ENCODE measurements around the gene FABP7.

The FABP7 gene

DNA sequence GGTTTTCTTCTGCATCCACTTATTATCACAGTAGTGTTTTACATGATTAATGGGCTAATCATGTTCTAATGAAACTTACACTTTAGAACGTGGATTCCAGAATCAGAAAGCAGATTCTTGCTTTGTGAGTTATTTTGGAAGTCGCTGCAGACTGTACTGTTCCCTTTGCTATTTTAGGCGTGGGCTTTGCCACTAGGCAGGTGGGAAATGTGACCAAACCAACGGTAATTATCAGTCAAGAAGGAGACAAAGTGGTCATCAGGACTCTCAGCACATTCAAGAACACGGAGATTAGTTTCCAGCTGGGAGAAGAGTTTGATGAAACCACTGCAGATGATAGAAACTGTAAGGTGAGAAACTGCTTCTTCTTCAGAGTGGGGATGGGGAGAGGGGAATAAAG is 598 bp downstream of the FABP7 start:
- Histone ChIP-seq H3K4me3 (ENCODE audit: low read depth, low read length) (no peak overlapping the region), H3K9me3 (no peaks in the 10 kb centered on the region), H3K36me3 (no peaks in the 10 kb centered on the region), H3K4me1 (no peaks in the 10 kb centered on the region), H3K27me3 (peaks cover 31% of the 10 kb centered on the region)
- no peak for DNase-seq
- TF ChIP-seq, protein P1, sequence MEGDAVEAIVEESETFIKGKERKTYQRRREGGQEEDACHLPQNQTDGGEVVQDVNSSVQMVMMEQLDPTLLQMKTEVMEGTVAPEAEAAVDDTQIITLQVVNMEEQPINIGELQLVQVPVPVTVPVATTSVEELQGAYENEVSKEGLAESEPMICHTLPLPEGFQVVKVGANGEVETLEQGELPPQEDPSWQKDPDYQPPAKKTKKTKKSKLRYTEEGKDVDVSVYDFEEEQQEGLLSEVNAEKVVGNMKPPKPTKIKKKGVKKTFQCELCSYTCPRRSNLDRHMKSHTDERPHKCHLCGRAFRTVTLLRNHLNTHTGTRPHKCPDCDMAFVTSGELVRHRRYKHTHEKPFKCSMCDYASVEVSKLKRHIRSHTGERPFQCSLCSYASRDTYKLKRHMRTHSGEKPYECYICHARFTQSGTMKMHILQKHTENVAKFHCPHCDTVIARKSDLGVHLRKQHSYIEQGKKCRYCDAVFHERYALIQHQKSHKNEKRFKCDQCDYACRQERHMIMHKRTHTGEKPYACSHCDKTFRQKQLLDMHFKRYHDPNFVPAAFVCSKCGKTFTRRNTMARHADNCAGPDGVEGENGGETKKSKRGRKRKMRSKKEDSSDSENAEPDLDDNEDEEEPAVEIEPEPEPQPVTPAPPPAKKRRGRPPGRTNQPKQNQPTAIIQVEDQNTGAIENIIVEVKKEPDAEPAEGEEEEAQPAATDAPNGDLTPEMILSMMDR (IDR thresholded peaks at IDR 0.05; ENCODE audit: low read depth, low read length) = no peak

DNA sequence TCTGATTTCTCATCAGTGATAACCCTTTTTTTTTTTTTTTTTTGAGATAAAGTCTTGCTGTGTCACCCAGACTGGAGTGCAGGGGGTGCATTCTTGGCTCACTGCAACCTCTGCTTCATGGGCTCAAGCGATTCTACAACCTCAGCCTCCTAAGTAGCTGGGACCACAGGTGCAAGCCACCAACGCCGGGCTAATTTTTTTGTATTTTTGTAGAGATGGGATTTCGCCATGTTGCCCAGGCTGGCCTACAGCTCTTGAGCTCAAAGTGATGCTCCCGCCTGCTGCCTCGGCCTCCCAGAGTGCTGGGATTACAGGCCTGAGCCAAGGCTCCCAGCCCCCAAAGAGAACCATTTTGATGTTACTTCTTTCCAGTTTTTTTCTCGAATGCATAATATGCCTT is 2.2 kb downstream of the FABP7 start:
- Histone ChIP-seq H3K4me3 (ENCODE audit: low read depth, low read length) (no peak overlapping the region), H3K4me1 (no peaks in the 10 kb centered on the region), H3K36me3 (no peaks in the 10 kb centered on the region), H3K9me3 (no peaks in the 10 kb centered on the region), H3K27me3 (peaks cover 31% of the 10 kb centered on the region)
- DNase-seq = no peak
- TF ChIP-seq, protein P1 (IDR thresholded peaks at IDR 0.05; ENCODE audit: low read depth, low read length) = no peak

DNA sequence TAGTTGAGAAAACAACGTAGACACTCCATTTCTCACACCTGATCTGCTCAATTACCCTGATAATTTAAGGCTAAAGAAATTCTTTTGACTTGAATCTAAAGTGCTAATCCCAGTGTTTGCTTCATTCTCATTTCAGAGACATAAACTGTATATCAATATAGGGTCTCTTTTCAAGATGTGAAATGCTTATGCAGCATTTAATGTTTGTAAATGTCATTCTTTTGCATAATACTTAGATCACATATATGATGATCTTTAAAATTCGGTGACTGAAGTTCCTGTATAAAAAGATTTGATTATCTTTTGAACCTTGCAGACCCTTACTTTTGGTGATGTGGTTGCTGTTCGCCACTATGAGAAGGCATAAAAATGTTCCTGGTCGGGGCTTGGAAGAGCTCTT is 3.9 kb downstream of the FABP7 start:
- Histone ChIP-seq H3K4me1 (no peaks in the 10 kb centered on the region), H3K27me3 (peaks cover 25% of the 10 kb centered on the region), H3K4me3 (ENCODE audit: low read depth, low read length) (no peak overlapping the region), H3K36me3 (no peaks in the 10 kb centered on the region), H3K9me3 (no peaks in the 10 kb centered on the region)
- no peak for DNase-seq
- TF ChIP-seq, protein P1 (IDR thresholded peaks at IDR 0.05; ENCODE audit: low read depth, low read length) = no peak

DNA sequence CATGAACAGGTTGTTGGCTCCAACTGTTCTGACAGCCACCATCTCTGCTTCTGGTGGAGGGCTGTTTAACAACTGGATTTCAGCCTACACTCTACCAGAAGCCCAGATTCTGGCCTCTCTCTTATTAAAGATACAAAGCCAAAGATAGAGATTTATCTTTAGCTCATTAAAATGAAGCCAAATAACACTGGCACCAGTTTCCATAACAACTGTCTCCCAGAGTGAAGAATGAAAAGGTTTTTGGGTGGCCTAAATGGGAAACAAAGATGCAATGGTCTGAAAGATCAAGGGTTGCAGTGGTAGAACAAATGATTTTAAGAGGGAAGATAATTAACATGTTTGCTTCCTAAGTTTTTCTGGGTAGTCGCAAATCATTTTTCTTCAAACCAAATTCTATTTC is 6.4 kb downstream of the FABP7 start:
- Histone ChIP-seq H3K4me1 (no peaks in the 10 kb centered on the region), H3K27me3 (peaks cover 9% of the 10 kb centered on the region; the same call in 1 of the 2 replicates), H3K36me3 (no peaks in the 10 kb centered on the region), H3K4me3 (ENCODE audit: low read depth, low read length) (no peak overlapping the region), H3K9me3 (no peaks in the 10 kb centered on the region)
- no peak for DNase-seq
- TF ChIP-seq, protein P1 (IDR thresholded peaks at IDR 0.05; ENCODE audit: low read depth, low read length) = no peak

- no peaks in the 10 kb centered on the region for H3K4me1 ChIP-seq
Measured at GRCh38 chr6:122787721-122788120, 8.2 kb downstream of the FABP7 start.

DNA sequence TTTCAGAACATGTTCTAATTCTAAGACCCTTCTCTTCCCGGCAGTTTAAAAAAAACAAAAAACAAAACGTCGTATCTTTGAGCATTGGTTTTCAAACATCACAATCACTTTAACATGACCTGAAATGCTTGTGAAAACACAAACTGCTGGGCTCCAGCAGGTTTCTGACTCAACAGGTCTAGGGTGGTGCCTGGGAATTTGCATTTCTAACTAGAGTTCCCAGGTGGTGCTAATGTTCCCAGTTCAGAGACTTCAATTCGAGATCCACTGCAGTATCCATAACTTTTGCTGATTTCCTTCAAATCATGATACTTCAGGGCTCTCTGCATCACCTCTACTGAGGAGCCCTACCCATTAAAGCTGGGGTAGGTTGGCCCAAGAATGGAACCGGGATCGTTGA is 8.7 kb downstream of the FABP7 start:
- Histone ChIP-seq H3K9me3 (no peaks in the 10 kb centered on the region), H3K4me1 (no peaks in the 10 kb centered on the region), H3K4me3 (ENCODE audit: low read depth, low read length) (no peak overlapping the region), H3K27me3 (peaks cover 2% of the 10 kb centered on the region; the same call in 1 of the 2 replicates), H3K36me3 (no peaks in the 10 kb centered on the region)
- no peak for DNase-seq
- TF ChIP-seq, protein P1 (IDR thresholded peaks at IDR 0.05; ENCODE audit: low read depth, low read length) = no peak

More at GRCh38 chr6:122787721-122788120, 8.2 kb downstream of the FABP7 start:
- TF ChIP-seq, protein P1 (IDR thresholded peaks at IDR 0.05; ENCODE audit: low read depth, low read length) = no peak
- no peak for DNase-seq
- H3K4me3 ChIP-seq (ENCODE audit: low read depth, low read length) = no peak overlapping the region
- peaks cover 6% of the 10 kb centered on the region; the same call in 1 of the 2 replicates for H3K27me3 ChIP-seq
- no peaks in the 10 kb centered on the region for H3K36me3 ChIP-seq
- H3K9me3 ChIP-seq = no peaks in the 10 kb centered on the region

Measured in BE2C (cell line).